ENCODE measurements around the gene GAS2L1.

Gene GAS2L1

GRCh38 chr22:29319072-29319471, 12.6 kb downstream of the GAS2L1 start:
- TF ChIP-seq POLR2A (IDR thresholded peaks at IDR 0.05; ENCODE audit: low read depth, low read length), result no peak
- TF ChIP-seq POLR2AphosphoS5 (IDR thresholded peaks at IDR 0.05; ENCODE audit: low read depth, low read length), result no peak
- no peak for TF ChIP-seq TAF1 (IDR thresholded peaks at IDR 0.05; ENCODE audit: borderline replicate concordance, low read depth, low read length)
- DNase-seq (ENCODE audit: insufficient read length) (no peak), FAIRE-seq (no peak)

- DNase-seq (ENCODE audit: insufficient read length), result no peak
- no peak for FAIRE-seq
- no peak for TF ChIP-seq POLR2AphosphoS5 (IDR thresholded peaks at IDR 0.05; ENCODE audit: low read depth, low read length)
- no peak for TF ChIP-seq TAF1 (IDR thresholded peaks at IDR 0.05; ENCODE audit: borderline replicate concordance, low read depth, low read length)
- TF ChIP-seq POLR2A (IDR thresholded peaks at IDR 0.05; ENCODE audit: low read depth, low read length), result no peak
Measured at GRCh38 chr22:29320546-29320945, 14.1 kb downstream of the GAS2L1 start.

- TF ChIP-seq POLR2A (IDR thresholded peaks at IDR 0.05; ENCODE audit: low read depth, low read length), result no peak
- no peak for TF ChIP-seq TAF1 (IDR thresholded peaks at IDR 0.05; ENCODE audit: borderline replicate concordance, low read depth, low read length)
- no peak for TF ChIP-seq POLR2AphosphoS5 (IDR thresholded peaks at IDR 0.05; ENCODE audit: low read depth, low read length)
- FAIRE-seq, result no peak
- no peak for DNase-seq (ENCODE audit: insufficient read length)
Measured at GRCh38 chr22:29323641-29324040, 17.2 kb downstream of the GAS2L1 start.

GRCh38 chr22:29325356-29325755, 18.9 kb downstream of the GAS2L1 start:
- FAIRE-seq (no peak), DNase-seq (ENCODE audit: insufficient read length) (no peak)
- TF ChIP-seq POLR2A (IDR thresholded peaks at IDR 0.05; ENCODE audit: low read depth, low read length) (no peak), TAF1 (IDR thresholded peaks at IDR 0.05; ENCODE audit: borderline replicate concordance, low read depth, low read length) (no peak)

- DNase-seq (ENCODE audit: insufficient read length), result no peak
- TF ChIP-seq TAF1 (IDR thresholded peaks at IDR 0.05; ENCODE audit: borderline replicate concordance, low read depth, low read length), result no peak
- no peak for TF ChIP-seq POLR2A (IDR thresholded peaks at IDR 0.05; ENCODE audit: low read depth, low read length)
- TF ChIP-seq POLR2AphosphoS5 (IDR thresholded peaks at IDR 0.05; ENCODE audit: low read depth, low read length), result no peak
- no peak for FAIRE-seq
Measured at GRCh38 chr22:29325785-29326315, 19.4 kb downstream of the GAS2L1 start.

GRCh38 chr22:29326481-29326880, 20.0 kb downstream of the GAS2L1 start:
- no peak for TF ChIP-seq POLR2A (IDR thresholded peaks at IDR 0.05; ENCODE audit: low read depth, low read length)
- no peak for TF ChIP-seq POLR2AphosphoS5 (IDR thresholded peaks at IDR 0.05; ENCODE audit: low read depth, low read length)
- no peak for TF ChIP-seq TAF1 (IDR thresholded peaks at IDR 0.05; ENCODE audit: borderline replicate concordance, low read depth, low read length)
- FAIRE-seq, result no peak

GRCh38 chr22:29327089-29327764, 20.8 kb downstream of the GAS2L1 start:
- no peak for DNase-seq (ENCODE audit: insufficient read length)
- TF ChIP-seq TAF1 (IDR thresholded peaks at IDR 0.05; ENCODE audit: borderline replicate concordance, low read depth, low read length) (no peak), POLR2A (IDR thresholded peaks at IDR 0.05; ENCODE audit: low read depth, low read length) (no peak), POLR2AphosphoS5 (IDR thresholded peaks at IDR 0.05; ENCODE audit: low read depth, low read length) (no peak)
- FAIRE-seq, result no peak

More at GRCh38 chr22:29326481-29326880, 20.0 kb downstream of the GAS2L1 start:
- DNase-seq (ENCODE audit: insufficient read length), result no peak

GRCh38 chr22:29328055-29328454, 21.6 kb downstream of the GAS2L1 start:
- DNase-seq (ENCODE audit: insufficient read length) (no peak), FAIRE-seq (no peak)
- no peak for TF ChIP-seq POLR2A (IDR thresholded peaks at IDR 0.05; ENCODE audit: low read depth, low read length)
- no peak for TF ChIP-seq TAF1 (IDR thresholded peaks at IDR 0.05; ENCODE audit: borderline replicate concordance, low read depth, low read length)
- TF ChIP-seq POLR2AphosphoS5 (IDR thresholded peaks at IDR 0.05; ENCODE audit: low read depth, low read length), result no peak

GRCh38 chr22:29328566-29329500, 22.4 kb downstream of the GAS2L1 start:
- no peak for TF ChIP-seq POLR2A (IDR thresholded peaks at IDR 0.05; ENCODE audit: low read depth, low read length)
- TF ChIP-seq POLR2AphosphoS5 (IDR thresholded peaks at IDR 0.05; ENCODE audit: low read depth, low read length), result no peak
- no peak for TF ChIP-seq TAF1 (IDR thresholded peaks at IDR 0.05; ENCODE audit: borderline replicate concordance, low read depth, low read length)
- no peak for DNase-seq (ENCODE audit: insufficient read length)

GRCh38 chr22:29329581-29329980, 23.1 kb downstream of the GAS2L1 start:
- TF ChIP-seq POLR2AphosphoS5 (IDR thresholded peaks at IDR 0.05; ENCODE audit: low read depth, low read length), result no peak
- no peak for TF ChIP-seq TAF1 (IDR thresholded peaks at IDR 0.05; ENCODE audit: borderline replicate concordance, low read depth, low read length)
- TF ChIP-seq POLR2A (IDR thresholded peaks at IDR 0.05; ENCODE audit: low read depth, low read length), result no peak
- FAIRE-seq, result no peak
- no peak for DNase-seq (ENCODE audit: insufficient read length)

More at GRCh38 chr22:29328566-29329500, 22.4 kb downstream of the GAS2L1 start:
- FAIRE-seq, result no peak

- FAIRE-seq (no peak), DNase-seq (ENCODE audit: insufficient read length) (no peak)
- TF ChIP-seq TAF1 (IDR thresholded peaks at IDR 0.05; ENCODE audit: borderline replicate concordance, low read depth, low read length), result no peak
- no peak for TF ChIP-seq POLR2AphosphoS5 (IDR thresholded peaks at IDR 0.05; ENCODE audit: low read depth, low read length)
- no peak for TF ChIP-seq POLR2A (IDR thresholded peaks at IDR 0.05; ENCODE audit: low read depth, low read length)
Measured at GRCh38 chr22:29330291-29330690, 23.8 kb downstream of the GAS2L1 start.

Measured in GM12892 (cell line).